Glutamatergic neuron (in vitro differentiated cells): Measurements from ENCODE around the gene PRKCE. TPM values are rescaled to one million over a fixed set of nuclear protein-coding genes. Genes with fewer than 3 reads are reported as not detected.
A peak's percentile ranks its signal among the peaks of the same experiment; 100 is the strongest.

Experiments
- DNase-seq: peaks from one replicate; pipeline ENCODE4 v3.0.0; 2022
- H3K27ac Mint-ChIP-seq: one replicate; pipeline ENCODE4 v1.8.0; 2020; ENCODE audit warnings: mild to moderate bottlenecking, mixed read lengths, inconsistent platforms; ENCODE audit not compliant: unreplicated experiment
- H3K27me3 Mint-ChIP-seq: one replicate; pipeline ENCODE4 v1.8.0; 2020; ENCODE audit warnings: mild to moderate bottlenecking, moderate library complexity, mixed read lengths, inconsistent platforms; ENCODE audit not compliant: unreplicated experiment
- H3K36me3 Mint-ChIP-seq: one replicate; pipeline ENCODE4 v1.8.0; 2020; ENCODE audit warnings: mild to moderate bottlenecking, mixed read lengths, inconsistent platforms; ENCODE audit not compliant: unreplicated experiment
- H3K4me1 Mint-ChIP-seq: one replicate; pipeline ENCODE4 v1.8.0; 2020; ENCODE audit warnings: mild to moderate bottlenecking, low read depth, mixed read lengths, inconsistent platforms; ENCODE audit not compliant: unreplicated experiment
- H3K4me3 Mint-ChIP-seq: one replicate; pipeline ENCODE4 v1.8.0; 2020; ENCODE audit warnings: mild to moderate bottlenecking, mixed read lengths, inconsistent platforms; ENCODE audit not compliant: unreplicated experiment
- H3K9me3 Mint-ChIP-seq: one replicate; pipeline ENCODE4 v1.8.0; 2020; ENCODE audit warnings: mild to moderate bottlenecking, moderate library complexity, mixed read lengths, inconsistent platforms; ENCODE audit not compliant: unreplicated experiment
- total RNA-seq: library from RNA; stranded (reverse); fragmentation: NEBNext Ultra II Directional; extraction: Animal tissue kit (Norgen Biotek cat#: 25700); gene quantifications from one replicate; pipeline ENCODE4 v1.2.1, GENCODE V29; 2021; ENCODE audit not compliant: unreplicated experiment
- TF ChIP-seq, protein P1 (sequence below): fragments of 200-600 bp; sonication (generic); IDR thresholded peaks from one replicate; pipeline ENCODE4 v1.5.0; 2021; ENCODE audit not compliant: partially characterized antibody, unreplicated experiment

Gene PRKCE
- total RNA-seq, 1 donor from 2014 or later, result 74.8 TPM

GRCh38 chr2:45907592-45907991 is 256.1 kb downstream of the PRKCE start:
- Mint-ChIP-seq H3K36me3 (no peaks in the 10 kb centered on the region), H3K4me3 (no peak overlapping the region), H3K27ac (no peak overlapping the region), H3K4me1 (peaks cover 27% of the 10 kb centered on the region), H3K27me3 (peaks cover 14% of the 10 kb centered on the region), H3K9me3 (peaks cover 8% of the 10 kb centered on the region)
- TF ChIP-seq, protein P1, sequence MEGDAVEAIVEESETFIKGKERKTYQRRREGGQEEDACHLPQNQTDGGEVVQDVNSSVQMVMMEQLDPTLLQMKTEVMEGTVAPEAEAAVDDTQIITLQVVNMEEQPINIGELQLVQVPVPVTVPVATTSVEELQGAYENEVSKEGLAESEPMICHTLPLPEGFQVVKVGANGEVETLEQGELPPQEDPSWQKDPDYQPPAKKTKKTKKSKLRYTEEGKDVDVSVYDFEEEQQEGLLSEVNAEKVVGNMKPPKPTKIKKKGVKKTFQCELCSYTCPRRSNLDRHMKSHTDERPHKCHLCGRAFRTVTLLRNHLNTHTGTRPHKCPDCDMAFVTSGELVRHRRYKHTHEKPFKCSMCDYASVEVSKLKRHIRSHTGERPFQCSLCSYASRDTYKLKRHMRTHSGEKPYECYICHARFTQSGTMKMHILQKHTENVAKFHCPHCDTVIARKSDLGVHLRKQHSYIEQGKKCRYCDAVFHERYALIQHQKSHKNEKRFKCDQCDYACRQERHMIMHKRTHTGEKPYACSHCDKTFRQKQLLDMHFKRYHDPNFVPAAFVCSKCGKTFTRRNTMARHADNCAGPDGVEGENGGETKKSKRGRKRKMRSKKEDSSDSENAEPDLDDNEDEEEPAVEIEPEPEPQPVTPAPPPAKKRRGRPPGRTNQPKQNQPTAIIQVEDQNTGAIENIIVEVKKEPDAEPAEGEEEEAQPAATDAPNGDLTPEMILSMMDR, result no peak
- DNase-seq, result no peak

- no peak for DNase-seq
- no peak overlapping the region for H3K4me3 Mint-ChIP-seq
- peak overlapping the region; percentile 33 for H3K27ac Mint-ChIP-seq
- H3K9me3 Mint-ChIP-seq, result peaks cover 8% of the 10 kb centered on the region
- TF ChIP-seq, protein P1, result no peak
- H3K27me3 Mint-ChIP-seq, result peaks cover 15% of the 10 kb centered on the region
- H3K36me3 Mint-ChIP-seq, result no peaks in the 10 kb centered on the region
- peaks cover 20% of the 10 kb centered on the region for H3K4me1 Mint-ChIP-seq
Observed at GRCh38 chr2:45908316-45909170, 257.1 kb downstream of the PRKCE start.

- Mint-ChIP-seq H3K9me3 (peaks cover 8% of the 10 kb centered on the region), H3K36me3 (no peaks in the 10 kb centered on the region), H3K27me3 (peaks cover 15% of the 10 kb centered on the region), H3K4me1 (peaks cover 19% of the 10 kb centered on the region), H3K4me3 (no peak overlapping the region), H3K27ac (no peak overlapping the region)
- TF ChIP-seq, protein P1, result no peak
- DNase-seq, result no peak
Observed at GRCh38 chr2:45909171-45909565, 257.7 kb downstream of the PRKCE start.

DNA sequence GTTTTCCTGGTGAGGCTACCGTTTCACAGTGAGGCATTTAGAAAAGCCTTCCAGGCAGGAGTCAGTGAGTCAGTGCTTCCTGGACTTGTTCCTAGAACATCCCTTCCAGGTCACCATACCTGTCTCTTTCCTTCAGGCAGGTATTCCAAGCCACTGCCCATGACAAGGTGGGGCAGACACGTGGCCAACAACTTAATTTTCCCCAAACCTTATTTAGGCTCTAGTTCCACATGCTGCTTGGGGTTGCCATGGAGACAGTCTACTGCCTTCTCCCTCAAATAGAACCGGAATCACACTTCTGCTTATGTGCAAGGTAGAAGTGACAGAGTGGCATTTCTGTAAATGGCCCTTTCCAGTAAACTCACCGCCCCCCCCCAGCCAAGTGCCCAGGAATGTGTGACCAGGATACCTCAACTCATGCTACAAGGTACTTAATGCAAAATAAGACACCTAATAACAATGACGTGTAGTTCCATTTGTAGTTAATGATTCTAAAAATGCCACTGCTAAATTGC is 258.3 kb downstream of the PRKCE start:
- DNase-seq, result no peak
- TF ChIP-seq, protein P1, result no peak
- no peak overlapping the region for H3K27ac Mint-ChIP-seq
- no peaks in the 10 kb centered on the region for H3K36me3 Mint-ChIP-seq
- H3K9me3 Mint-ChIP-seq, result peaks cover 4% of the 10 kb centered on the region
- H3K27me3 Mint-ChIP-seq, result peaks cover 15% of the 10 kb centered on the region
- no peak overlapping the region for H3K4me3 Mint-ChIP-seq
- H3K4me1 Mint-ChIP-seq, result peaks cover 14% of the 10 kb centered on the region

GRCh38 chr2:45910473-45911060 is 259.1 kb downstream of the PRKCE start:
- Mint-ChIP-seq H3K4me3 (no peak overlapping the region), H3K4me1 (peaks cover 8% of the 10 kb centered on the region), H3K27ac (peak overlapping the region; percentile 59), H3K36me3 (no peaks in the 10 kb centered on the region), H3K9me3 (peaks cover 4% of the 10 kb centered on the region), H3K27me3 (peaks cover 15% of the 10 kb centered on the region)
- no peak for DNase-seq
- TF ChIP-seq, protein P1, result no peak
